ENCODE results near the gene OPTC.

OPTC gene

GRCh38 chr1:203518541-203518940 is 24.6 kb downstream of the OPTC start:
- H3K4me1 ChIP-seq = no peaks in the 10 kb centered on the region
- H3K27ac ChIP-seq = no peak overlapping the region
- H3K9ac ChIP-seq = no peak overlapping the region
- H3K4me2 ChIP-seq (ENCODE audit: low read length) = no peak overlapping the region
- H3K36me3 ChIP-seq (ENCODE audit: control insufficient read depth, insufficient read depth, low read length) = no peaks in the 10 kb centered on the region
- H3K79me2 ChIP-seq = no peaks in the 10 kb centered on the region
- H3K9me3 ChIP-seq (ENCODE audit: control insufficient read depth, low read length) = no peaks in the 10 kb centered on the region
- TF ChIP-seq CTCF (IDR thresholded peaks at IDR 0.05) = no peak
- H2AFZ ChIP-seq = no peak overlapping the region
- H3K4me3 ChIP-seq (ENCODE audit: low read depth, low read length) = no peak overlapping the region
- no peaks in the 10 kb centered on the region for H3K27me3 ChIP-seq (ENCODE audit: control insufficient read depth, insufficient read depth, low read length)

GRCh38 chr1:203519053-203519840 is 25.3 kb downstream of the OPTC start:
- Histone ChIP-seq H3K4me3 (ENCODE audit: low read depth, low read length) (no peak overlapping the region), H3K27me3 (ENCODE audit: control insufficient read depth, insufficient read depth, low read length) (no peaks in the 10 kb centered on the region), H2AFZ (no peak overlapping the region), H3K79me2 (no peaks in the 10 kb centered on the region), H3K9me3 (ENCODE audit: control insufficient read depth, low read length) (no peaks in the 10 kb centered on the region), H3K36me3 (ENCODE audit: control insufficient read depth, insufficient read depth, low read length) (no peaks in the 10 kb centered on the region), H3K27ac (no peak overlapping the region), H3K4me2 (ENCODE audit: low read length) (no peak overlapping the region), H3K4me1 (no peaks in the 10 kb centered on the region), H3K9ac (no peak overlapping the region)
- TF ChIP-seq CTCF (IDR thresholded peaks at IDR 0.05) = no peak

- H2AFZ ChIP-seq = no peak overlapping the region
- H3K4me1 ChIP-seq = no peaks in the 10 kb centered on the region
- TF ChIP-seq CTCF (IDR thresholded peaks at IDR 0.05) = no peak
- H3K27me3 ChIP-seq (ENCODE audit: control insufficient read depth, insufficient read depth, low read length) = no peaks in the 10 kb centered on the region
- H3K79me2 ChIP-seq = no peaks in the 10 kb centered on the region
- no peak overlapping the region for H3K4me2 ChIP-seq (ENCODE audit: low read length)
- H3K9ac ChIP-seq = no peak overlapping the region
- no peaks in the 10 kb centered on the region for H3K36me3 ChIP-seq (ENCODE audit: control insufficient read depth, insufficient read depth, low read length)
- no peak overlapping the region for H3K27ac ChIP-seq
- no peaks in the 10 kb centered on the region for H3K9me3 ChIP-seq (ENCODE audit: control insufficient read depth, low read length)
- H3K4me3 ChIP-seq (ENCODE audit: low read depth, low read length) = no peak overlapping the region
Observed at GRCh38 chr1:203519896-203520295, 25.9 kb downstream of the OPTC start.

GRCh38 chr1:203520315-203520714 is 26.4 kb downstream of the OPTC start:
- H3K79me2 ChIP-seq = no peaks in the 10 kb centered on the region
- H3K27ac ChIP-seq = no peak overlapping the region
- no peak overlapping the region for H3K9ac ChIP-seq
- no peak overlapping the region for H2AFZ ChIP-seq
- no peaks in the 10 kb centered on the region for H3K27me3 ChIP-seq (ENCODE audit: control insufficient read depth, insufficient read depth, low read length)
- no peaks in the 10 kb centered on the region for H3K4me1 ChIP-seq
- H3K4me3 ChIP-seq (ENCODE audit: low read depth, low read length) = no peak overlapping the region
- no peaks in the 10 kb centered on the region for H3K36me3 ChIP-seq (ENCODE audit: control insufficient read depth, insufficient read depth, low read length)
- TF ChIP-seq CTCF (IDR thresholded peaks at IDR 0.05) = no peak
- no peaks in the 10 kb centered on the region for H3K9me3 ChIP-seq (ENCODE audit: control insufficient read depth, low read length)
- H3K4me2 ChIP-seq (ENCODE audit: low read length) = no peak overlapping the region
